Ishikawa (cell line): ENCODE data around the gene EPPIN.

ENCODE experiments used
- CEBPB ChIP-seq: IDR thresholded peaks from 2 replicates; pipeline ENCODE4 v1.6.1; 2012
- CREB1 ChIP-seq: IDR thresholded peaks from 2 replicates; pipeline ENCODE4 v1.6.1; 2012; ENCODE audit warnings: low read depth
- EP300 ChIP-seq: IDR thresholded peaks from 2 replicates; pipeline ENCODE4 v1.6.1; 2012; ENCODE audit warnings: borderline replicate concordance
- FOXM1 ChIP-seq: IDR thresholded peaks from 2 replicates; pipeline ENCODE4 v1.6.1; 2012; ENCODE audit warnings: low read depth, borderline replicate concordance
- NFIC ChIP-seq: IDR thresholded peaks from 2 replicates; pipeline ENCODE4 v1.6.1; 2012
- RAD21 ChIP-seq: IDR thresholded peaks from 2 replicates; pipeline ENCODE4 v1.6.1; 2012; ENCODE audit warnings: low read depth
- TAF1 ChIP-seq: IDR thresholded peaks from 2 replicates; pipeline ENCODE4 v1.6.1; 2012; ENCODE audit warnings: low read depth, mild to moderate bottlenecking
- TCF12 ChIP-seq: IDR thresholded peaks from 2 replicates; pipeline ENCODE4 v1.6.1; 2012; ENCODE audit warnings: low read depth
- TEAD4 ChIP-seq: IDR thresholded peaks from 2 replicates; pipeline ENCODE4 v1.6.1; 2012
- YY1 ChIP-seq: IDR thresholded peaks from 2 replicates; pipeline ENCODE4 v1.6.1; 2012; ENCODE audit warnings: low read depth
- ZBTB7A ChIP-seq: IDR thresholded peaks from 2 replicates; pipeline ENCODE4 v1.6.1; 2012; ENCODE audit warnings: low read depth
- TF ChIP-seq, protein P1 (sequence below): IDR thresholded peaks from 2 replicates; pipeline ENCODE4 v1.6.1; 2012; ENCODE audit warnings: low read depth, mild to moderate bottlenecking
- TF ChIP-seq, protein P2 (sequence below): IDR thresholded peaks from 2 replicates; pipeline ENCODE4 v1.6.1; 2012

DNA sequence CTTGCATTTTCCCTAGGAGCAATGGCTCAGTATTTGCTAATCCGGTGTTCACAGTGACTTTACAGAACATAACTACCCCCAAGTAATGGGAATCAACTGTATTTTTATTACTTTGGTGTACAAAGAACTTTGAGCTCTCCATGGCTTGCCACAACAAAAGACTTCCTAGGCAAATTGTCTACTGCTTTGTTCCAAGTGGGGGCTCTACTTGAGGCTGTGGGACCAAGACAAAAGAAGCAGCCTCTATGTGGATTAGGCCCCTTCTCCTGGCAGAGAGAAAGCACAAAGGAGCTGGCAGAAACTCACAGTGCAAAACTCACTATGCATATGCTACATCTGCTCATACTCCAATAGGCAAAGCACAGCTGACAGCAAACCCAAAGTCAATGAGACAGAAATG is 31.0 kb upstream of the EPPIN start:
- TF ChIP-seq, protein P1, sequence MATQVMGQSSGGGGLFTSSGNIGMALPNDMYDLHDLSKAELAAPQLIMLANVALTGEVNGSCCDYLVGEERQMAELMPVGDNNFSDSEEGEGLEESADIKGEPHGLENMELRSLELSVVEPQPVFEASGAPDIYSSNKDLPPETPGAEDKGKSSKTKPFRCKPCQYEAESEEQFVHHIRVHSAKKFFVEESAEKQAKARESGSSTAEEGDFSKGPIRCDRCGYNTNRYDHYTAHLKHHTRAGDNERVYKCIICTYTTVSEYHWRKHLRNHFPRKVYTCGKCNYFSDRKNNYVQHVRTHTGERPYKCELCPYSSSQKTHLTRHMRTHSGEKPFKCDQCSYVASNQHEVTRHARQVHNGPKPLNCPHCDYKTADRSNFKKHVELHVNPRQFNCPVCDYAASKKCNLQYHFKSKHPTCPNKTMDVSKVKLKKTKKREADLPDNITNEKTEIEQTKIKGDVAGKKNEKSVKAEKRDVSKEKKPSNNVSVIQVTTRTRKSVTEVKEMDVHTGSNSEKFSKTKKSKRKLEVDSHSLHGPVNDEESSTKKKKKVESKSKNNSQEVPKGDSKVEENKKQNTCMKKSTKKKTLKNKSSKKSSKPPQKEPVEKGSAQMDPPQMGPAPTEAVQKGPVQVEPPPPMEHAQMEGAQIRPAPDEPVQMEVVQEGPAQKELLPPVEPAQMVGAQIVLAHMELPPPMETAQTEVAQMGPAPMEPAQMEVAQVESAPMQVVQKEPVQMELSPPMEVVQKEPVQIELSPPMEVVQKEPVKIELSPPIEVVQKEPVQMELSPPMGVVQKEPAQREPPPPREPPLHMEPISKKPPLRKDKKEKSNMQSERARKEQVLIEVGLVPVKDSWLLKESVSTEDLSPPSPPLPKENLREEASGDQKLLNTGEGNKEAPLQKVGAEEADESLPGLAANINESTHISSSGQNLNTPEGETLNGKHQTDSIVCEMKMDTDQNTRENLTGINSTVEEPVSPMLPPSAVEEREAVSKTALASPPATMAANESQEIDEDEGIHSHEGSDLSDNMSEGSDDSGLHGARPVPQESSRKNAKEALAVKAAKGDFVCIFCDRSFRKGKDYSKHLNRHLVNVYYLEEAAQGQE, result no peak
- TF ChIP-seq EP300 (no peak), YY1 (no peak), FOXM1 (no peak), ZBTB7A (no peak), TAF1 (no peak), CEBPB (no peak), NFIC (no peak), TCF12 (no peak), TEAD4 (no peak), RAD21 (no peak), CREB1 (no peak)
- TF ChIP-seq, protein P2, sequence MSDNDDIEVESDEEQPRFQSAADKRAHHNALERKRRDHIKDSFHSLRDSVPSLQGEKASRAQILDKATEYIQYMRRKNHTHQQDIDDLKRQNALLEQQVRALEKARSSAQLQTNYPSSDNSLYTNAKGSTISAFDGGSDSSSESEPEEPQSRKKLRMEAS, result no peak
